Renal cortex interstitium (tissue), 11 donors: ENCODE measurements around the gene DNAJC27. TPM values are rescaled to one million over a fixed set of nuclear protein-coding genes. Genes with fewer than 3 reads are reported as not detected.
A peak's percentile ranks its signal among the peaks of the same experiment; 100 is the strongest.

Experiments used
- DNase-seq, 11 donors: peaks; one replicate each; pipeline ENCODE4 v3.0.0-alpha.2; 2013; ENCODE audit warnings: low read depth in 9 of 11, low spot score in 4 of 11; ENCODE audit errors: extremely low read depth in 1 of 11
- polyA plus RNA-seq, 3 donors: library from polyadenylated mRNA; unstranded; fragments of 120-200 nt; gene quantifications; one replicate each; pipeline ENCODE4 v1.2.1, GENCODE V29; 2013; ENCODE audit not compliant: insufficient read length in 3 of 3

Gene DNAJC27
- polyA plus RNA-seq, 3 donors, result 8.5 to 10.9 (median 9.2) TPM

DNA sequence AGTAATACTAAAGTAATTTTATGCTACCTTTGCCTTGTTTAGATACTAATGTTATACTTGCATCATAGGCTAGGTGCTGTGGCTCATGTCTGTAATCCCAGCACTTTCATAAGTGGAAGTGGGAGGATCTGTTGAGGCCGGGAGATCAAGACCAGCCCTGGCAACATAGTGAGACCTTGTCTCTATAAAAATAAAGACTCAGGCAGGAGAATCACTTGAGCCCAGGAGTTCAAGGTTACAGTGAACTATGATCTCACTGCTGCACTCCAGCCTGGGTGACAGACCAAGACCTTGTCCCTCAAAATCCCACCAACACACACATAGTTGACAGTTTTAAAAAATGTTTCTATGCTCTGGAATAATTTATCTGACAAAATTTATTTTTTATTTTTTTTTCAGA is 6.9 kb upstream of the DNAJC27 start:
- no peak for DNase-seq

DNA sequence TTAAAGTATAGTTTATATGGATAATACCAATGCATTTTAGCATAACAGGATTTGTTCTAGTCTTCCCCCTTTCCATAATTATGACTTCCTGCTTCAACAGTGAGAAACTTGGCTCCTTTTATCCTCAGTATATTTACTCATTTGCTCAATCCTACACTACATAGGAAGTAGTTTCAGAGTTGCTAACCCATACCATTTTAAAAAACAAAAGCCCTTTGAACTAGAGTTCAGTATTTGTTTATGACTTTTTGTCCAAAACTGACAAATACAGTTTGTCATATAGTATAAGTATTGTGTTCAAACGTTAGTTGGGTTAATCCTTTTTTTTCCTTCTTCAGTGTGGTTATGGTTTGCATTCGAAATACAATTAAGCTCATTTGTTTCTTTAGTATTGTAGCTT is 5.9 kb upstream of the DNAJC27 start:
- no peak for DNase-seq

DNA sequence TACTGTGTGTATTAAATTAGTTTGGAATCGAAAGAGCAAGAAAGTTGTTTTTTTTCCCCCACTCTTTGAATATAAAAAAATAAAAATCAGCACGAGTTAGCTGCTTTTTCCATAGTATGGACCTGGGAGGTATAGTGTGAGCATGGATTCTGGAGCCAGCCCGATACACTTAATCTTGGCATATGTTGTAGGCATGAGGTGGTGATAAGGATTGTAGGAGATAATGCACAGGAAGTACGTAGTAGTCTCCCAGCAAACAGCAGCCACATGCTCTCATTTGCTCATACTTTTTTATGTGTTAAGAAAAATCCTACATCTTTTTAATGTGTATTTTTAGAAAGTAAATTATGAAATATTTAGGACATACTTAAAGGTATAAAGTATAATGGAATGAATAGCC is 2.1 kb upstream of the DNAJC27 start:
- DNase-seq, result no peak

DNA sequence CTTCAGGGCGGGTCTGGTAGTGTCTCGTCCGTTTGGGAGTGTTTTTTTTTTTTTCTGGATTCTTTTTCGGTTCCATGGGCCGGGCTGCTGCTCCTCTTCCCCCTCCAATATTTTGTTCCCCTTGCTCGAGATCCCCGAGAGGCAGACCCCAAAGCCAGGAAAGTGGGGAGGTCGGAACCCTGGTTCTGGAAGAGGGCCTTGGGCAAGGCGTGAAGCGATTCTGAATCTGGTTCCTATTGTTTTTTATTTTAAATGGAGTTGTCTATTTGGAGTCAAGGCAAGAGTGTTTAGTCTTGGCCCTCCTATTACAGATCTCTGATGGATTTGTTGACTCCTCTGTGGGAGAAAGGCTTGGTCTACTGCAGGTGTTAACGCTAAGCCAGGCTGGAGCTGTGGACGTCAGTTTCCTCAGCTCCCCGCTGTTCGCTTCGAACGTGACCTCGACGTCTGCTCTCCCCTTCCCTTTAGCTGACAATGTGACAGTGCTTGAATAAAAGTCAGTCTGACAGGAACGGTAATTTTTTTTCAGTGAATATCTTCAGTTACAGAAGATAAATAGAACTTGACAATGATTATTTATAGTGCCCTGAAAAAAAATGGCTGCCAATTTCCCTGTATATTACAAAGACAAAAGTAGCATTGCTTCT is 683 bp upstream of the DNAJC27 start:
- peak in 9 of 11 donors; percentile 22 to 68 (median 42) for DNase-seq

DNA sequence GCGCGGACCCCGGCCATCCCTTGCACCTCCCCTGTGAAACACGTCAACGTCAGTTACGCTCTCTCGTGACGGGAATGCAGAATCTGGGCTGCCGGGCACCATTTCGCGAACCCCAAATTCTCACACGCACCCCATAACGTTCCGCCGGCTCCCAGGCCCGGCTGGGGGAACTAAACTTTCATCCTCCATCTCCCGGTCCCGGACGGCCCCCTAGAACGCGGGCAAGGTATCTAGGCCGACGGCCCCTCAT is 544 bp downstream of the DNAJC27 start:
- no peak for DNase-seq

DNA sequence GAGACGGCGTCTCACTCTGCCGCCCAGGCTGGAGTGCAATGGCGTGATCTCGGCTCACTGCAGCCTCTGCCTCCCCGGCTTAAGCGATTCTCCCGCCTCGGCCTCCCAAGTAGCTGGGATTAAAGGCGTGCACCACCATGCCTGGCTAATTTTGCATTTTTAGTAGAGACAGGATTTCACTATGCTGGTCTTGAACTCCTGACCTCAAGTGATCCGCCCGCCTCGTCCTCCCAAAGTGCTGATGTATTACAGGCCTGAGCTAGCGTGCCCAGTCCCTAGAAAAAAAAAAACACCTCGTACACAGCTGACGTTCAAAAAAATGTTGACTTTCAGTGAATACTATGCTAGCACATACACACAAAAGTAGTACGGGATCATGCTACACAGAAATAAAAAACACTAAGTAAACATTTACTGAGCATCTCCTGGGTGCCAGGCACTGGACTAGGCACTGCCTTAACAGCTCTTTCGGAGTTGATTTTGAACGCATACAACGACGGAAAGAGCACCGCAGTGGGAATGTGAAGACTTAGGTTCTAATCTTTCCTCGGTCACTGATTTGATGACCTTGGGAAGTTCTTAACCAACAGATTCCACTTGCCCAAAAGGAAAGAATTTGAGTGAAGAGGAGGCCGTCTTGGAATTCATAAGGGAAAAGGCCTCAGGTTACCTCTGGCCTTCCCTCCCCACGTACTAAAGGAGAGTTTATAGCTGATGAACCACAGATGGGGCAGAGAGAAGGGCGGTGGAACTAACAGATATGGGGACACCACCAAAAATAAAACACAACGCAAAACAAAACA is 1.1 kb downstream of the DNAJC27 start:
- peak in 9 of 11 donors; percentile 26 to 65 (median 43) for DNase-seq

DNA sequence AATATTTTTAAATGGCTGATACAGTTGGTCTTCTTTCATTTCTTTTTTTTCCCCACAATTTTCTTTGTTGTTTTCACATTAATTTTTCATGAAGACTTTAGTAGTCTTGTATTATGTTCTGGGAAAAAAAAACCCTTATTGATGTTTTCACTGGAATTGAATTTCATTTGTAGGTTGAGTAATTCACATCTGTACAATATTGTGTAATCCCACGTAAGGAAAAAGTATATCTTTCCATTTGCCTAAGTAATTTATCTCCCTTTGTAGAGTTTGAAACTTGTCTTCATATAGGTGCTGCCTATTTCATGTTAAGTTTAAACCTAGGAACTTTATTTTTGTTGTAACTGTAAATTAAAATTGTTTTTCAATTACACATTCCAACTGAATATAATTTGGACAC is 2.0 kb downstream of the DNAJC27 start:
- DNase-seq, result no peak

DNA sequence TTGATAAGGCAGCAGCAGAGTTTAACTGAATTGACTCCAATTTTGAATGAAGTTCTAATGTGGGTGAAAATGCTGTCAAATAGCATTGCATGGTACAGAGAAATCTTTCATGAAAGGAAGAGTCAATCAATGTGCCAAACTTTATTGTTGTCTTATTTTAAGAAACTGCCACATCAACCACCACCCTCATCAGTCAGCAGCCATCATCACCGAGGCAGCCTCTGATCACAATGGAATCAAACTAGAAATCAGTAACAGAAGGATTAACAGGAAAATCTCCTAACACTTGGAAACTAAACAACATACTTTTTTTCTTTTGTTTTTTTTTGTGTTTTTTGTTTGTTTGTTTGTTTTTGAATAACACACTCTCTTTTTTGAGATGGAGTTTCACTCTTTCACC is 9.9 kb downstream of the DNAJC27 start:
- no peak for DNase-seq

DNA sequence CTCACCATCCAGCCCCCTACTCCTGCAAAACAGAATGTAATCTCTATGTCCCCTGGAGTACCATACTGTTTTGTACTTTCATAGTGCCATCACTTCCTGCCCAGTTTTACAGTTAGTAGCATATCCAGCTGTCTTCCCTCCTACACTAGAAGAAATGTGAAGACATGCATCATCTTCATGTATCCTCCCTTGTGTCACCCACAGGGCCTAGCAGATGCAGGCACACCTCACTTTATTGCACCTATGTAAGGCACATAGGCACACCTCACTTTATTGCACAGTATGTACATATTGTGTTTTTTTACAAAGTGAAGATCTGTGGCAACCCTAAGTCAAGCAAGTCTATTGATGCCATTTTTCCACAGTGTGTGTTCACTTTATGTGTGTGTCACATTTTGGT is 12.0 kb downstream of the DNAJC27 start:
- DNase-seq, result no peak

DNA sequence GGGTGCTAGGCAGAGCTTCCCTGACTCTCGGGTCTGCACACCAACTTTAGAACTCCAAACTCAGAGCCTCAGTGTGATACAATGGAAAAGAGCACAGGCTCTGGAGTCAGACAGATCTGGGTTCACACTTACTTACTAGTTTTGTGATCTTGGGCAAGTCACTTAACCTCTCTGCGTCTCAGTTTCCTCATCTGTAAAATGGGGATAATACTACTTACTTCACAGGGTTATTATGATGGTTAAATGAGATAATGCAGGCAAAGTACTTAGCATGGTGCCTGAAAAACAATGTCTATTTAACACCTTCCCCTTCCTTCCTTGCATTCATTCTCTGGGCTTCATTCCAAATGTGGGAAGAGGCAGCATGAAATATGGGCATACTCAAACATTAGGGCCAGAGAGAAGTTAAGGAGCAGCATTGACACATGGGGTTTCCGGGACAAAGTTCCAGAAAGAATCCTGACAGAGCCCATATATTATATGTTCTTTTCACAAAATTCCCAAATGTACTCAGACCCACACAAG is 13.3 kb downstream of the DNAJC27 start:
- DNase-seq, result no peak

DNA sequence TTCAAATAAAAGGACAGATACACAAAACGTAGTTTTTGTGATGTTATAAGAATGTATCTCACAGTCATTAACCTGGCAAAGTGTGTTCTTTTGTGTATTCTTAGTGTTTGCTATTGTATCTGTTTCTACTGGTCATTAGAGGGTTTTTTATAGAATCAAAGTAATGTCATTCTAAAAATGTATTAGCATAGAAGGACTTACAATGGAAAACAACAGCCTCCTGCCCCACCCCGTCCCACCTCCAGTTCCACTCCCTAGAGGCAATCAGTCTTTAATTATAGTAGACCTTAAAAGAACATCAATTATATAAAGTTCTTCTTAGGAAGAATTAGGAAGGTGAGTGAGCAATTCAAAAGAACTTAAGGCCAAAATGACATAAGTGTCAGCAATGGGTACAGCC is 13.8 kb downstream of the DNAJC27 start:
- no peak for DNase-seq

DNA sequence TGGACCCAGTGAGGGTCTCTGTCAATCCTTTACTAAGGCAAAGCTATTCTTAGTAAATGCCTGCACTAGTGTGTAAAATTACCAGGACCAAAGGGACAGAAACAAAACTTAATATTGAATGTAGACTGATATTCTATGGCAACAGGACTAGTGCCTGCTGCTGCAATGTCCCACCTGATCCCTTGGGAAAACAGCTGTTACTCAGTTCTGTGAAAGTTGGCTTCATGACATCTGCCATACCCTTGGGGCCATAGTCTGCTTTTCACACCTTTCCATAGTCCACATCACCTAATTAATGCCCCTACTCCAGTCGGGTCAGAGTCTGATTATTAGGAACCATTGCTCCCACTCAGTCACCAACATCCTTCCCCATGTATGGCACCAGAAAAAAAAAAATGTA is 14.5 kb downstream of the DNAJC27 start:
- DNase-seq, result no peak

DNA sequence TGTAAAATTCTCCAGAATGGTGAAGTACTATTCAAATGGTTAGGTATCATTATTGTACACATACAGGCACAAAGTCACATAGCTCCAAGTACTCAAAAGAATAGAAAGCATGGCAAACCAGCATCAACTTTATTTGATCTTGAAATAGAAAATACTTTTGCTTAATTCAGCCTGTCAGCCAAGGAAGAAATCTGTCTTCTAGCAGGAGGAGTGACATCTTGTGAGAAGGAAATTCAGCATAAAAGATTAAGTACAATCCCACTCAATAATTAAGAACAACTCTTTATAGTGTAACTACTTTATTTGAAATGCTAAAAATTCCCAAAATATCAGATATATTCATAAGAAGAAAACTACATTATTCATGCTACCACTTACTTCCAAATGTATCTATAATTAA is 15.8 kb downstream of the DNAJC27 start:
- no peak for DNase-seq

DNA sequence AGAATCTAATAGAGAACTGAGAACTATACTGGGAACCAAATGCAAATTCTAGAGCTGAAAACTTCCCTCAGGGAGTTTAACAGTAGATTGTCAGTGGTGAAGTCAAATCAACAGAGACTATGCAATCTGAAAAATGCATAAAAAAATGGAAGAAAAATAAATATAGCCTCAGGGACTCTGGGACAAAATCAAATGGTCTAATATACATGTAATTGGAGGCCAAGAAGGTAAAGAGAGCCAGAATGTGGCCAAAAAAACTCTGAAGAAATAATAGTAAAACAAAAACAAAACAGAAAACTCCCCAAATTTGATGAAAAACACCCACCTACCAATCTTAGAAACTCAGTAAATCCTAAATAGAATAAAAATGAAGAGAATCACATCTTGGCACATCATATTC is 16.5 kb downstream of the DNAJC27 start:
- no peak for DNase-seq

DNA sequence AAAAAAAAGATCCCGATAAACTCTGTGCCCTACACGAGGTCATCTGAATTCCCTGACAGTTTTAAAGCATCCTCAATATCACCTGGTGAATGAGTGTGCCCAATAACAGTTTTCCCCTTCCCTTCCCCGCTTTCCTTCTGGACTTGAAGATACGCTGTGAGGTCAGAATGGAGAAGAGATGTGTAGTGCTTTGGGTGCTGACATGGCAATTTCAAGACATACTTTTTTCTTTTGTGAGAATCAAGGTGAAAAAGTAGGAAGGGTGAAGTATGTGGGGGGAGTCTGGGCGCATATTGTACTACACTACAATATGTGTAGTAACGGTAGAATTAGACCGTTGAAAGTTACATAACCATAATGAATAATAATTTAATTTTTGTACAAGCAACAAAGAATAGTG is 21.7 kb downstream of the DNAJC27 start:
- DNase-seq, result no peak

DNA sequence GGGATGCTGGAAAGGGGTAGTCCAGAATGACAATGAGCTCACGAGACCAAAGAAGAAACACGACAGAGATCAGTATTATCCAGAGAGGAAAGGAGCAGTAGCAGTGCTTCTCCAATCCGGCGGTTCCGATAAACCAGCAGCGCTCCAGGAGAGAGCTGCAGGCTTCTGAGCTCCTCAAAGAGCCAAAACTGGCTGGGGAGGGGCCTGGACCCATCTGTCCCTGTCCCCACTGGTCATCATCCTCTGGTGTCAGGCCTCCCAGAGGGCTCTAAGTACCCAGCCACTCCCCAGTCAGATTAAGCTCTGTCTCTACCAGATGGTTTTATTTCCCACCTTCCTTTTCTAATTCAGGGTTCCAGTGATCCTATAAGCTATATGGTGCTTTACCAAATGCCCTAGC is 23.2 kb downstream of the DNAJC27 start:
- DNase-seq, result no peak

DNA sequence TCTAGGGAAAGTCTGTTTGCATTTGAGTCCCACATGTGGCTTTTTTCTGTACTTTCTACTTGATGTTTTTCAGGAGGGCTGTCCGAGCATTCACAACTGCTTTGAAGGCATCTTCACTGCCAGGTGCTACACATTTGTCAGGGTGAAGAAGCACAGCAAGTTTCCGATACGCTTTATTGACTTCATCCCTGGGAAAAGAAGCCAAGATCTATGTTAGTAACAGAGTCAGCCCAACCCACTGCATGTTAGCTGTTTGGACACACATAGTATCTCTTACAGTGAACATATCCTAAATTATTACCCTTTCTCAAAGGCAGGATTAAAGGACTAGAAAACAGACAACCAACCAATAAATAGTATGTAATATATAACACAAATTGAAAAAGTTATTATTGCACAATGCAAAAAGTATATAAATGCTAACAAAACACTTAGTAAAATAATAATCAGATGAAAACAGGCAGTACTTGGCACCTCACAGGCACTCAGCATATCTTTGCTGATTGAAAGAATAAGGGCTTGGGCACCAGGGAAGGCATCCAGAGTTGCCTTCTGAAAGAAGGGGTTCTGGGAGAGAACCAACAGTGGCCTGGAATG is 24.1 kb downstream of the DNAJC27 start:
- no peak for DNase-seq

DNA sequence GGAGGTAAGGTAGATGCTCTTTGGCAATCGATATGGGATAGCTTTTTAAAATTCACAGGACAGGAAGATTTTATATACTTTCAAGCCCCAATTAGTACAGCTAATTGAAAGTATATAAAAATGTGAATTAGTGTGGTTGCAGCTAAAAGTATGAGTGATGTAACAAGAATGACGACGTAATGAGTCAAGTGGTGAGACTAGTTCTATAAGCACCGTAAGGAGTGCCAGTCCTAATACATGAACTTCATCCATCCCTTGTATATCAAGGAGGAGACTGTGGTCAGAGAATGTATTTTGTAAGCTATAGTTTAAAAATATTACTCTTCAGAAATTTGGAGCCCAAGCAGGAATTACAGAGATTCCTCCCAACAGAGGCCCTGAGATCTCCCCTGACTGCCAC is 25.8 kb downstream of the DNAJC27 start:
- DNase-seq, result no peak

DNA sequence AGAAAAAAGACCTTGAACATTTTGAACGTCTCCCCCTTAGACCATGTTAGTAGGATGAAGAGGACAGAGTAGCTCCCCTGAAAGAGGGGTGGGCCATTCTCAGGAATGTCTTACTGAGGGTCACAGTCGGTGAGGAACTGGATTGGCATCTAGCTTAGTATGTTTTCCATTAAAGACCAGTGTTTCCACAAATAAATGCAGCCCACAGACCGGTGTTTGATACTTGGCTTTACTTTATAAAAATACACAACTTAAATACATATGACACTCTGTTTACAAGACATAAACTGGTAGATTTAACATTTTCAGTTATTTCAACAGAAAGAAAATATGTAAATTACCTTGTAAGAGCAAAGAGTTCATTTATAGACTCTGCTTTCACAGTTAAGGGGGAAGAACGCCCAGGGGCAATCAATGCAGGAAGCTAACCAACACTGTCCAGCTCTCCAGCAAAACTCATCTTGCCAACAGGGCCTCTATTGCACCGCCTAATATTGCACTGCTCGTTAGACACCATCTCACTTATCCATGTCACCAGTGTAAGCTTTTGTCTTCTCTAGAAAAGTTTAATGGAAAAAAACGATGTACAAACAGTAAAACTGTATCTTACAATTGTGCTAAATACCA is 28.2 kb downstream of the DNAJC27 start:
- no peak for DNase-seq

DNA sequence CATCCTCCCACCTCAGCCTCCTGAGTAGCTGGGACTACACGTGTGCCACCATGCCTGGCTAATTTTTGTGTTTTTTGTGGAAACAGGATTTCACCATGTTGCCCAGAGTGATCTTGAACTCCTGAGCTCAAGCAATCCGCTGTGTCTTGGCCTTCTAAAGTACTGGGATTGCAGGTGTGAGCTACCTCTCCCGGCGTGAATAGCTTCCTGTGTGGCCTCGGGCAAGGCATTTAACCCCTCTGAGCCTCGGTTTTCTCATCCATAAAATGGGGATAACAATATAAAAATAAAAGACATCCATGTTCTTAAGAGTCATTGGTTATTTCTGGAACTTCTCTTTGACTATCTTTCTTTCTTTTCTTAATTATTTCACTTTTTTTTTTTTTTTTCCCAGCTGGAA is 32.4 kb downstream of the DNAJC27 start:
- DNase-seq, result no peak
